Measurements from ENCODE around the gene ATRAID.
"Not testable (repeated sequence)": the region's sequence is repeated elsewhere in the genome, so short reads cannot be mapped to it uniquely, and the experiment has no call there.

The ATRAID gene, protein sequence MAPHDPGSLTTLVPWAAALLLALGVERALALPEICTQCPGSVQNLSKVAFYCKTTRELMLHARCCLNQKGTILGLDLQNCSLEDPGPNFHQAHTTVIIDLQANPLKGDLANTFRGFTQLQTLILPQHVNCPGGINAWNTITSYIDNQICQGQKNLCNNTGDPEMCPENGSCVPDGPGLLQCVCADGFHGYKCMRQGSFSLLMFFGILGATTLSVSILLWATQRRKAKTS

GRCh38 chr2:27211943-27212625 lies at the start of gene ATRAID, which contains the start of gene SLC5A6:
Gene ATRAID, plus strand, starts transcription at chr2:27212041. Its CDS starts 328 bp downstream, at chr2:27212369.
Gene SLC5A6, minus strand, starts transcription at chr2:27212268. Its CDS starts 4,618 bp downstream, at chr2:27207650.
- DNase-seq: peak; percentile 85

DNA sequence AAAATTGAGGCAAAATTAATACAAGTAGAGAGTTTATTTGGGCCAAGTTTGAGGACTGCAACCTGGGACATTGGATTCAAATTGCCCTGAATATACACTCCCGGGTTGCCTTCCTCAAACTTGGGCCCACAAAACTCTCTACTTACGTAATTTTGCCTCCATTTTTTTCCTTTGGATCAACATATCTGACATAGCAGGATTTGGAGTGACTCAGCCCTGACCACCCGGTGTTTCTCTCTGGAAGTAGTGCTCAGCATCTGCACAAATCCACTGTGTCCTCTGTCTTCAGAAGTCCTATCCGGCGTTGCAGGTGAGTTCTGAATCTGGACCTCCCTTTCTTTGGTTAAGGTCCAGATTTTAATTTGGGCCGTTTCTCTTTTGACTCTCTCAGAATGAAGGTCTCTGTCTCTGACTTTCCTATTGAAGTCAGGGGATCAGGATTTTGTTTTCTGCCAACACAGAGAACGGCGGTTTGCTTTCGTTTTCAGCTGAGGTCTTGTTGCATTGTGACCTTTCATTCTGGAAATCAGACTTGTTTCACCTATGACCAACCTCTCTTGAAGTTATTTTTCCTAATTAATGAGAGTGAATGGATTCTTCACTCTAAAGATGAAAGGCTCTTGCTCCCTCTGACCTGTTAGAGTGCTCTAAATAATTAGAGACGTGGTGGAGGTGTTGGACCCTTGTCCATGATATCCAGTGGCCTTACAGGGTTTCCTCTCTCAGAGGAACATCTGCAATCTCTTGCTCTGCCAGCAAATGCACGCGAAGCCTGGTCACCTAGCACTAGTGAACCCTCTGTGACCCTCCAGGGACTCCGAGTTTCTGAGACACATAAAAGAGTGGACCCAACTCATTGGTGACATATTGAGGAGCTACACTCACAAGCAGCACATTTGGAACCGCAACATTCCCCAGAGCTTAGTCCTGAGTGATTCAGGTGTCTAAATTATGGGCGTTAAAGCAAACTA lies 49.4 kb upstream of the ATRAID start:
- peak; percentile 23 for DNase-seq

GRCh38 chr2:27164960-27165763 lies 46.7 kb upstream of the ATRAID start:
- DNase-seq: no peak

DNA sequence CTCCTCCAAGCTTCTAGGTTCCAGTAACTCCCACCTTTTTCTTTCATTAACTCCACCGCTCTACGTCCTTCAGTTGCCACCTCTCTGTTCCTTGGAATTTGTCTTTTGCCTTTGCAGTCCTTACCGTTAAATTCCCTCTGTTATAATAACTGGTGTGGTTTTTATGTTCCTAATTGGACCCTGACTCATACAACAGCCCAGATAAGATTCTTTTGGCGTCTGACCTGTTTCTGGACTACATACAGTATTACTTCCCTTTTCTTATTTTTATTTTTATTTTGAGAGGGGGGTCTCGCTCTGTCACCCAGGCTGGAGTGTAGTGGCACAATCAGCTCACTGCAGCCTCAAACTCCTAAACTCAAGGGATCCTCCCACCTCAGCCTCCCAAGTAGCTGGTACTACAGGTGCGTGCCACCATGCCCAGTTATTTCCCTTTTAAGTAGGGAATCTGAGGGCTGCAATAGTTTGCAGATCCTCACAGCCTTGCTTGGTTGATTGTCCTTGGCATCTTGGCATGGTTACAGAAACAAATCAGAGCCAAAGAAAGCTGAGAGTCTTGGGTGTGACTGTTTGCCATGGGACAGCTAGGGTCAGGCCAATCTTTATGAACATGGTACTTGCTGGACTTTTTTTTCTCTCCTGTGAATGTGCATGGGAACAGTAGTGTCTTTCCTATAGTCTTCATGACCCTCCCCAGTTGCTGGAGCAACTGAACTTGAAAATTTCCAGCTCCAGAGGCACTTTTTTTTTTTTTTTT lies 41.1 kb upstream of the ATRAID start:
- no peak for DNase-seq

GRCh38 chr2:27171351-27171848 lies 40.4 kb upstream of the ATRAID start:
- no peak for DNase-seq

DNA sequence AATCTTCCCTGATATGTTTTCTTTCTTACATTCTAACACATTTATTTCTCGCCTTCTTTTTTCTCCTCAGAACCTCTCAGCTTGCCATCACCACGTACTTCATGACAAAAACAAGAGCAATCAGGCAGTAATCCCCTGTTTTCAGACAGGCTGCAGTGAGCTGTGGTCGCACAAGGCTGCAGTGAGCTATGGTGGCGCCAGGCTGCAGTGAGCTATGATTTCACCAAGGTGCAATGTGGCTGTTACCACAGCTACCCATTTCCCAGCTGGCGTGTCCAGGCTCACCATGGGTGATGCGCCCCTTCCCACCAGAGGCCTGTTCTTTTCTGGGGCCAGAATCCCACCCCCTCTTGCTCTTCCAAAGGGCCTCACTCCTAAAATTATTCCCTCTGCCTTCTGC lies 37.2 kb upstream of the ATRAID start:
- DNase-seq: no peak

GRCh38 chr2:27175330-27175729 lies 36.5 kb upstream of the ATRAID start:
- DNase-seq: no peak

DNA sequence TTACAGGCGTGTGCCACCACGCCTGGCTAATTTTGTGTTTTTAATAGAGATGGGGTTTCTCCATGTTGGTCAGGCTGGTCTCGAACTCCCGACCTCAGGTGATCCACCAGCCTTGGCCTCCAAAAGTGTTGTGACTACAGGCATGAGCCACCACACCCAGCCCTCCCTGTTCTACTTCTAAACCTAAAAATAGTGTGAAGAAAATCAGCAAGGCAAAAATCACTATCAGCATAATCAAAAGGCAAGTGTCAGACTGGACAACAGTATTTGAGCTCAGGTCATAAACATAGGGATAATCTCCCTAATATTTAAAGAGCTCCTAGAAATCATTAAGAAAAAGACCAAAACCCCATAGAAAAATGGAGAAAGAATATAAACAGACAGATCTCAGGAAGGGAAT lies 36.1 kb upstream of the ATRAID start:
- not testable (repeated sequence) for DNase-seq

- no peak for DNase-seq
These were observed 34.1 kb upstream of the ATRAID start for GRCh38 chr2:27177441-27178351.

GRCh38 chr2:27178469-27178868 lies 33.4 kb upstream of the ATRAID start:
- no peak for DNase-seq

- no peak for DNase-seq
These were observed 32.4 kb upstream of the ATRAID start for GRCh38 chr2:27179344-27180000.

DNA sequence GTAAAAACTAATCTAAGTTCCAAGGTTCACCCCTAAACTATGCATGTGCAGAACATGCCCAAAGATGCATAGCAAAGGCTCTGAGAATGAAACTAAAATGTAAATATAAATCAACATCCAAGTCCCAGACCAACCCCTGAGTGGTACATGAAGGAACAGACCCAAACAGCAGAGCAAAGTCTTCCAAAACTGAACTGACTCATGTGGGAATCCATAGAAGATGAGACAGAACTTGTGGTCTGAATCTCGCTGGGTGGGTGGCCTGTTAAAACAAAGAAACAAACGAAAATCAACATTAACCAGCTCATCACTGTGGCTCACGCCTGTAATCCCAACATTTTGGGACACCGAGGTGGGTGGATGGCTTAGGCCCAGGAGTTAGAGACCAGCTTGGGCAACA lies 29.5 kb upstream of the ATRAID start:
- no peak for DNase-seq

DNA sequence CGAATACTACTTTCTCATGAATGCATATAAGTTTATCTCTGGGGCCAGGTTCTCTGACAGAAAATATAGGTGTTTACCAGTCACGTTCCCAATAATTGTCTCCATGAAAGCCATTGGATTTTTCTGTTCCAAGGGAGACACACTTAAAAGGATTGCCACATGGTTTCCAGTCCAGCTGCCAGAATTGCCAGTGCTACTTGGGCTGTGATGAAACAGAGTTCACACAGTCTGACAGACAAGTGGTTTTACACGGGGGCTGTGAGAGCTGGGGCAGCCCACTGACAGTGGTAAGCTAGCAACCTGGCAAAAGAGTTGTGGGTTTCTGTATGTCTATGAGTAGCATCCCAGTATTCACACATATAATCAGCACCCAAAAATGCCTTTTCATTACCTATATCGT lies 27.7 kb upstream of the ATRAID start:
- no peak for DNase-seq

- no peak for DNase-seq
These were observed 26.4 kb upstream of the ATRAID start for GRCh38 chr2:27185331-27186026.

DNA sequence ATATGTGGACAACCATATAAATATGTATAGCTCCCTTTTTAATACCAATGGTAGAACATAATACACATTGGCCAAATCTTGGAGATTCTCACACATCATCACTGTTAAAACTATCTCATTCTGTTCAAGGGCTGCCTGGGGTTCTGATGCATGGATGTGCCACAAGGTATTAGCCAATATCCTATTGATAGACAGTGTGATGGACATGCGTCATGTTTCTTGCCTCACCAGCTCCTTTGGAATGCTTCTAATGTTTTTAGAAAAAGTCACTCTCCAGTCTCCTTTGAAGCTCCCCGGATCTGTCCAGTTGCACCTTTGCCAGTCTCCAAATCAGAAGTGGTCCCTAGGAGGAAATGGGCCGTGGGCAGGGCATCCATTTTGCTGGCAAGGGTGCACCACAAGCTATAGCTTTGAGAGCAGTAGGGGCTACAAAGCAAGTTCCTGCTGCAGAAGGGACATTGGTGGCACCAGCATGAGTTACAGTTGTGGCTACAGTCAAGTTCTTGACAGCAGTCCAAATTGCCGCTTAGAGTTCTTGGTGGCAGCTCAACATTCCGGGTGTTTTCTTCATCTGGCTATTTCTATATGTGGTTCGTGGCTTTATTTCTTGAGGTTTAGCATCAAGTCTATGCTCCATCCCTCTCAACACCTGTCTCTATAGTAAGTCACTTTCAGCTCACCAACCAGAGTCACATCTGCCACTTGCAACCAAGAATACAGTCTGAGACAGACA lies 25.1 kb upstream of the ATRAID start:
- DNase-seq: no peak

DNA sequence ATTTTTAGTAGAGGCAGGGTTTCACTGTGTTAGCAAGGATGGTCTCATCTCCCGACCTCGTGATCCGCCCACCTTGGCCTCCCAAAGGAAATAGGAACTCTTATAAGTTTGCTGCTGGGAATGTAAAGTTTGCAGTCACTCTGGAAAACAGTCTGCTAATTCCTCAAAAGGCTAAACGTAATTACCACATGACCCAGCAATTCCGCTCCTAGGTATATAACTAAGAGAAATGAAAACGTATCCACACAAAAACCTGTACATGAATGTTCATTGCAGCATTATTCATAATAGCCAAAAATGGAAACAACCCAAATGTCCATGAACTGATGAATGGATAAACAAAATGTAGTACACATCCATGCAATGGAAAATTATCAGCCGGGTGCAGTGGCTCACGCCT lies 21.9 kb upstream of the ATRAID start:
- DNase-seq: no peak

GRCh38 chr2:27191070-27191829 lies 20.6 kb upstream of the ATRAID start:
- peak; percentile 19 for DNase-seq
